GM13977 (cell line): ENCODE data around the gene CAPZA1.

Experiments
- DNase-seq: peaks from one replicate; pipeline ENCODE4 v3.0.0; 2012; ENCODE audit warnings: low spot score
- in situ Hi-C: fragments of 300-500 bp; cut with MboI; formaldehyde crosslinking; loops from one replicate; pipeline ENCODE4 v1.12.0; 2022; ENCODE audit warnings: low sequenced_read_pairs, low pct_unique_long_range_greater_than_20kb, mixed read lengths, inconsistent platforms; ENCODE audit not compliant: unreplicated experiment
- TF ChIP-seq, protein P1 (sequence below): IDR thresholded peaks from 2 replicates; pipeline ENCODE4 v1.5.1; 2012; ENCODE audit warnings: mild to moderate bottlenecking, control low read depth; ENCODE audit not compliant: insufficient read depth; ENCODE audit errors: extremely low read depth, missing control alignments

CAPZA1 gene

GRCh38 chr1:112706505-112707220 is 87.0 kb downstream of the CAPZA1 start, which contains the start of gene RHOC:
TSS of gene RHOC (minus strand) at chr1:112707127. CDS start at chr1:112703799, 3,328 bp downstream.
- in situ Hi-C loops = loop anchor here (10.0 kb wide), 1 partner anchor 312 kb away; the partner anchor contains the start of gene CTTNBP2NL
- peak; percentile 94 for DNase-seq
- TF ChIP-seq, protein P1, sequence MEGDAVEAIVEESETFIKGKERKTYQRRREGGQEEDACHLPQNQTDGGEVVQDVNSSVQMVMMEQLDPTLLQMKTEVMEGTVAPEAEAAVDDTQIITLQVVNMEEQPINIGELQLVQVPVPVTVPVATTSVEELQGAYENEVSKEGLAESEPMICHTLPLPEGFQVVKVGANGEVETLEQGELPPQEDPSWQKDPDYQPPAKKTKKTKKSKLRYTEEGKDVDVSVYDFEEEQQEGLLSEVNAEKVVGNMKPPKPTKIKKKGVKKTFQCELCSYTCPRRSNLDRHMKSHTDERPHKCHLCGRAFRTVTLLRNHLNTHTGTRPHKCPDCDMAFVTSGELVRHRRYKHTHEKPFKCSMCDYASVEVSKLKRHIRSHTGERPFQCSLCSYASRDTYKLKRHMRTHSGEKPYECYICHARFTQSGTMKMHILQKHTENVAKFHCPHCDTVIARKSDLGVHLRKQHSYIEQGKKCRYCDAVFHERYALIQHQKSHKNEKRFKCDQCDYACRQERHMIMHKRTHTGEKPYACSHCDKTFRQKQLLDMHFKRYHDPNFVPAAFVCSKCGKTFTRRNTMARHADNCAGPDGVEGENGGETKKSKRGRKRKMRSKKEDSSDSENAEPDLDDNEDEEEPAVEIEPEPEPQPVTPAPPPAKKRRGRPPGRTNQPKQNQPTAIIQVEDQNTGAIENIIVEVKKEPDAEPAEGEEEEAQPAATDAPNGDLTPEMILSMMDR = no peak

GRCh38 chr1:112707221-112708001 is 87.8 kb downstream of the CAPZA1 start:
- in situ Hi-C loops = loop anchor here (10.0 kb wide), 1 partner anchor 313 kb away; the partner anchor contains the start of gene CTTNBP2NL
- TF ChIP-seq, protein P1 = peak; percentile 94
- peak; percentile 90 for DNase-seq

- in situ Hi-C loops = loop anchor here (10.0 kb wide), 1 partner anchor 313 kb away; the partner anchor contains the start of gene CTTNBP2NL
- DNase-seq = no peak
- TF ChIP-seq, protein P1 = no peak
These were observed 88.4 kb downstream of the CAPZA1 start for GRCh38 chr1:112708002-112708448.

DNA sequence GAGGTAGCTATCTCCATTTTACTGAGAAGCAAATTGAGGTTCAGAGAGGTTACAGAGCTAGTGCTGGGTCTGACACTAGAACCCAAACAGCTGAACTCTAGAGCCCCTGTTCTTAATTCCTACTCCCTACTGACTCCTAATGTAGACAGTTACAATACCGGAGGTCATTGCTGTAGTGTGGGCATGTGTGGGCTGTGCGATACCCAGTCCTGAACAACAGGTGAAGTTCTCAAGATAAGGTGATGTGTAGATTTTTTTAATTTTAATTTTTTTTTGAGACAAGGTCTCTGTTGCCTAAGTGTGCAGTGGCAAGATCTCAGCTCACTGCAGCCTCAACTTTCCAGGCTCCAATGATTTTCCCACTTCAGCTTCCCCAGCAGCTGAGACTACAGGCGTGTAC is 88.9 kb downstream of the CAPZA1 start:
- DNase-seq = no peak
- in situ Hi-C loops = loop anchor here (10.0 kb wide), 1 partner anchor 314 kb away; the partner anchor contains the start of gene CTTNBP2NL
- TF ChIP-seq, protein P1 = no peak

- in situ Hi-C loops = no loop called here
- DNase-seq = no peak
- TF ChIP-seq, protein P1 = no peak
These were observed 90.5 kb downstream of the CAPZA1 start for GRCh38 chr1:112710159-112710558.

- TF ChIP-seq, protein P1 = no peak
- in situ Hi-C loops = no loop called here
These were observed 91.0 kb downstream of the CAPZA1 start for GRCh38 chr1:112710586-112710985.

More at GRCh38 chr1:112710586-112710985, 91.0 kb downstream of the CAPZA1 start:
- DNase-seq = no peak
